H1 (cell line): Measurements from ENCODE around the gene FCRL5. TPM values are rescaled to one million over a fixed set of nuclear protein-coding genes. Genes with fewer than 3 reads are reported as not detected.
A peak's percentile ranks its signal among the peaks of the same experiment; 100 is the strongest.

Experiments
- CTCF ChIA-PET: fragments of 300-600 bp; sonication (Branson Sonifier 250); formaldehyde crosslinking; loops from one replicate; lab custom pipeline; 2021; ENCODE audit not compliant: partially characterized antibody; lab: Charles Lee
- POLR2A ChIA-PET: fragments of 300-600 bp; sonication (Branson Sonifier 250); formaldehyde crosslinking; loops from one replicate; lab custom pipeline; 2021; ENCODE audit warnings: inconsistent platforms; ENCODE audit not compliant: partially characterized antibody; lab: Charles Lee
- DNase-seq, 2 experiments: peaks; one replicate each; pipeline versions ENCODE4 v3.0.0 to v3.0.0-alpha.2; 2010 to 2022; ENCODE audit warnings: low spot score in 2 of 2, low read depth in 1 of 2, mixed read lengths in 1 of 2
- FAIRE-seq: peaks from 2 replicates; lab custom pipeline; 2011; peaks lifted over from hg19 to GRCh38; lab: Jason Lieb, UNC
- H2AFZ ChIP-seq: 2 replicates; pipeline ENCODE4 v1.8.1; 2012; ENCODE audit warnings: low read length, inconsistent platforms
- H2AK5ac ChIP-seq: 2 replicates; pipeline ENCODE4 v1.6.1; 2013; ENCODE audit warnings: low read depth, low read length
- H2BK120ac ChIP-seq: replicated peaks from 2 replicates; pipeline ENCODE3; 2013; ENCODE audit warnings: low read depth, low read length, inconsistent platforms
- H2BK12ac ChIP-seq: 2 replicates; pipeline ENCODE4 v1.6.1; 2013; ENCODE audit warnings: low read depth, low read length
- H2BK15ac ChIP-seq: 2 replicates; pipeline ENCODE4 v1.6.1; 2013; ENCODE audit warnings: low read length
- H2BK20ac ChIP-seq: 2 replicates; pipeline ENCODE4 v1.6.1; 2013; ENCODE audit warnings: low read length
- H2BK5ac ChIP-seq: 2 replicates; pipeline ENCODE4 v1.6.1; 2013; ENCODE audit warnings: low read depth, low read length
- H3K14ac ChIP-seq: 2 replicates; pipeline ENCODE4 v1.6.1; 2013; ENCODE audit warnings: inconsistent platforms; ENCODE audit not compliant: insufficient read length
- H3K18ac ChIP-seq: 2 replicates; pipeline ENCODE4 v1.6.1; 2013; ENCODE audit warnings: low read length; ENCODE audit errors: extremely low read depth
- H3K23ac ChIP-seq: 2 replicates; pipeline ENCODE4 v1.6.1; 2013; ENCODE audit warnings: inconsistent platforms; ENCODE audit not compliant: insufficient read length
- H3K23me2 ChIP-seq: 2 replicates; pipeline ENCODE4 v1.6.1; 2013; ENCODE audit warnings: low read depth, low read length
- H3K27ac ChIP-seq: 2 replicates; pipeline ENCODE4 v1.6.1; 2011; ENCODE audit warnings: low read depth, low read length, inconsistent platforms
- H3K27me3 ChIP-seq, 4 experiments: replicated peaks in 1 of 4; 1 replicate in 1 of 4; 2 replicates in 3 of 4; pipeline versions ENCODE4 v1.6.1 to v1.8.1; 2011 to 2013; ENCODE audit warnings: low read length in 3 of 4, mild to moderate bottlenecking in 3 of 4, inconsistent platforms in 2 of 4, mixed read lengths in 2 of 4, moderate library complexity in 1 of 4; ENCODE audit not compliant: control insufficient read depth in 3 of 4, insufficient read depth in 3 of 4; ENCODE audit errors: extremely low read depth in 1 of 4
- H3K36me3 ChIP-seq, 4 experiments: 2 replicates each; pipeline versions ENCODE4 v1.6.1 to v1.8.1; 2011 to 2013; ENCODE audit warnings: mild to moderate bottlenecking in 4 of 4, low read length in 3 of 4, moderate library complexity in 2 of 4, control low read depth in 1 of 4, inconsistent platforms in 1 of 4; ENCODE audit not compliant: insufficient read depth in 4 of 4, control insufficient read depth in 2 of 4
- H3K4ac ChIP-seq: replicated peaks from 2 replicates; pipeline ENCODE3; 2013; ENCODE audit warnings: low read length, low read depth, mixed read lengths, inconsistent platforms; ENCODE audit not compliant: insufficient read length
- H3K4me1 ChIP-seq, 4 experiments: replicated peaks in 1 of 4; 1 replicate in 1 of 4; 2 replicates in 3 of 4; pipeline versions ENCODE4 v1.6.1 to v1.8.1; 2011 to 2013; ENCODE audit warnings: low read length in 3 of 4, inconsistent platforms in 2 of 4, mixed read lengths in 1 of 4; ENCODE audit not compliant: insufficient read depth in 4 of 4, control insufficient read depth in 3 of 4
- H3K4me2 ChIP-seq, 2 experiments: 2 replicates each; pipeline versions ENCODE4 v1.6.1 to v1.8.1; 2011 to 2013; ENCODE audit warnings: low read depth in 2 of 2, low read length in 2 of 2, control low read depth in 1 of 2, inconsistent platforms in 1 of 2, mild to moderate bottlenecking in 1 of 2; ENCODE audit not compliant: insufficient read depth in 1 of 2
- H3K4me3 ChIP-seq, 4 experiments: fragments of 200-600, 300-600 bp in 1 of 4; sonication (generic), shearing (Covaris generic), sonication (Bioruptor Twin) in 1 of 4; 2 replicates each; pipeline versions ENCODE4 v1.5.1 to v1.8.1; 2011 to 2016; ENCODE audit warnings: low read length in 4 of 4, low read depth in 3 of 4, control low read depth in 2 of 4, inconsistent platforms in 2 of 4, mild to moderate bottlenecking in 2 of 4, mixed read lengths in 1 of 4, moderate library complexity in 1 of 4; ENCODE audit not compliant: insufficient read depth in 2 of 4; ENCODE audit errors: extremely low read depth in 1 of 4
- H3K56ac ChIP-seq: replicated peaks from 2 replicates; pipeline ENCODE3; 2013; ENCODE audit warnings: low read depth, mild to moderate bottlenecking, mixed read lengths, low read length, inconsistent platforms; ENCODE audit not compliant: insufficient read length
- H3K79me1 ChIP-seq: 2 replicates; pipeline ENCODE4 v1.6.1; 2013; ENCODE audit warnings: low read depth, low read length, control low read depth
- H3K79me2 ChIP-seq, 2 experiments: 2 replicates each; pipeline versions ENCODE4 v1.6.1 to v1.8.1; 2012 to 2013; ENCODE audit warnings: low read length in 2 of 2, mild to moderate bottlenecking in 2 of 2, inconsistent platforms in 1 of 2; ENCODE audit not compliant: insufficient read depth in 2 of 2, control insufficient read depth in 1 of 2
- H3K9ac ChIP-seq, 4 experiments: replicated peaks in 1 of 4; 1 replicate in 1 of 4; 2 replicates in 3 of 4; pipeline versions ENCODE4 v1.6.1 to v1.8.1; 2011 to 2013; ENCODE audit warnings: low read depth in 3 of 4, low read length in 3 of 4, control low read depth in 2 of 4, mild to moderate bottlenecking in 2 of 4, moderate library complexity in 2 of 4, inconsistent platforms in 1 of 4; ENCODE audit errors: extremely low read depth in 1 of 4
- H3K9me3 ChIP-seq, 2 experiments: 2 replicates each; pipeline versions ENCODE4 v1.6.1 to v1.8.1; 2012 to 2013; ENCODE audit warnings: mild to moderate bottlenecking in 2 of 2, moderate library complexity in 2 of 2, control low read depth in 1 of 2, inconsistent platforms in 1 of 2, low read depth in 1 of 2, low read length in 1 of 2, mixed read lengths in 1 of 2; ENCODE audit not compliant: insufficient read depth in 2 of 2
- H4K20me1 ChIP-seq, 2 experiments: replicated peaks in 1 of 2; 2 replicates each; pipeline versions ENCODE3 to v1.8.1; 2011 to 2013; ENCODE audit warnings: inconsistent platforms in 2 of 2, low read length in 2 of 2, mild to moderate bottlenecking in 1 of 2; ENCODE audit not compliant: insufficient read depth in 2 of 2, control insufficient read depth in 1 of 2
- H4K5ac ChIP-seq: 2 replicates; pipeline ENCODE4 v1.6.1; 2013; ENCODE audit warnings: low read length, low read depth, mixed read lengths, inconsistent platforms; ENCODE audit not compliant: insufficient read length
- H4K8ac ChIP-seq: 2 replicates; pipeline ENCODE4 v1.8.0; 2013; ENCODE audit warnings: mild to moderate bottlenecking, moderate library complexity, low read length, inconsistent platforms; ENCODE audit not compliant: insufficient read depth; ENCODE audit errors: extremely low read depth
- H4K91ac ChIP-seq: replicated peaks from 2 replicates; pipeline ENCODE3; 2013; ENCODE audit warnings: low read length, mixed read lengths, inconsistent platforms; ENCODE audit not compliant: insufficient read length
- BACH1 ChIP-seq: IDR thresholded peaks from 2 replicates; pipeline ENCODE4 v1.6.1; 2012; ENCODE audit warnings: low read length, improper control_type of control experiment
- EP300 ChIP-seq, 2 experiments: IDR thresholded peaks; 1 replicate in 1 of 2; 2 replicates in 1 of 2; pipeline ENCODE4 v1.6.1; 2011 to 2012; ENCODE audit warnings: low read depth in 2 of 2, low read length in 2 of 2, mild to moderate bottlenecking in 2 of 2, borderline replicate concordance in 1 of 2, inconsistent platforms in 1 of 2, moderate library complexity in 1 of 2
- HDAC2 ChIP-seq, 2 experiments: fragments of 300-600 bp in 1 of 2; sonication (generic) in 1 of 2; IDR thresholded peaks; 2 replicates each; pipeline ENCODE4 v1.6.1; 2011 to 2012; ENCODE audit warnings: low read depth in 2 of 2, low read length in 2 of 2, mild to moderate bottlenecking in 2 of 2, moderate library complexity in 2 of 2, borderline replicate concordance in 1 of 2, inconsistent platforms in 1 of 2
- HDAC6 ChIP-seq: IDR thresholded peaks from one replicate; pipeline ENCODE4 v1.7.1; 2012; ENCODE audit warnings: low read depth, mild to moderate bottlenecking, inconsistent platforms, low read length, moderate library complexity
- KDM4A ChIP-seq: IDR thresholded peaks from one replicate; pipeline ENCODE4 v1.7.1; 2012; ENCODE audit warnings: low read depth, mild to moderate bottlenecking, moderate library complexity, low read length, inconsistent platforms; ENCODE audit not compliant: severe bottlenecking
- RFX5 ChIP-seq: IDR thresholded peaks from 2 replicates; pipeline ENCODE4 v1.6.1; 2011; ENCODE audit warnings: low read depth, low read length, improper control_type of control experiment, borderline replicate concordance
- SIN3A ChIP-seq, 2 experiments: IDR thresholded peaks in 1 of 2; conservative IDR thresholded peaks in 1 of 2; 2 replicates each; pipeline ENCODE4 v1.6.1; 2011 to 2012; ENCODE audit warnings: low read length in 2 of 2, improper control_type of control experiment in 1 of 2, low read depth in 1 of 2, mild to moderate bottlenecking in 1 of 2
- SIRT6 ChIP-seq: IDR thresholded peaks from one replicate; pipeline ENCODE4 v1.7.1; 2012; ENCODE audit warnings: low read length, inconsistent platforms
- TAF7 ChIP-seq: optimal IDR thresholded peaks from 2 replicates; pipeline ENCODE3; 2011; ENCODE audit warnings: low read depth, mild to moderate bottlenecking, inconsistent platforms, low read length, moderate library complexity, borderline replicate concordance
- TEAD4 ChIP-seq: IDR thresholded peaks from 2 replicates; pipeline ENCODE4 v1.6.1; 2012; ENCODE audit warnings: low read depth, low read length, inconsistent platforms, mixed read lengths
- WGBS, 2 experiments: shearing (Covaris generic) in 1 of 2; methylation state at CpG; one replicate each; pipeline versions ENCODE4 v1.1.6 to v1.1.7; 2013 to 2015; ENCODE audit warnings: low lambda C conversion rate in 2 of 2, mixed read lengths in 2 of 2, inconsistent platforms in 1 of 2, low coverage in 1 of 2, missing lambda C conversion rate in 1 of 2; ENCODE audit not compliant: insufficient replicate concordance in 2 of 2, insufficient coverage in 1 of 2, insufficient read length in 1 of 2; ENCODE audit errors: extremely low coverage in 1 of 2, missing lambda C conversion rate in 1 of 2; 5-methylcytosine and 5-hydroxymethylcytosine counted together
- polyA plus RNA-seq, 7 experiments: library from polyadenylated mRNA; depleted of rRNA in 3 of 7; stranded (reverse) in 5 of 7; unstranded in 2 of 7; fragments of >200 nt in 5 of 7; fragments of 200-250 nt in 2 of 7; gene quantifications; 1 replicate in 5 of 7; 2 replicates in 1 of 7; 4 replicates in 1 of 7; pipeline versions ENCODE4 v1.2.1 to v1.2.3, GENCODE V29; 2011 to 2013; ENCODE audit warnings: missing spikeins in 2 of 7, mixed read lengths in 2 of 7
- total RNA-seq: library from RNA; stranded (reverse); fragmentation: NEBNext Ultra II Directional; extraction: Animal tissue kit (Norgen Biotek cat#: 25700); gene quantifications from 2 replicates; pipeline ENCODE4 v1.2.1, GENCODE V29; 2021

The FCRL5 gene
- total and polyA plus RNA-seq, 2 of the 8 experiments (the other 6 are each of a cell fraction or from before 2014, with no cell fraction given) = 1.0 to 2.6 TPM

GRCh38 chr1:157540852-157541251 is 11.5 kb downstream of the FCRL5 start:
- no peak overlapping the region for H3K9ac ChIP-seq
- no peak overlapping the region for H3K4me3 ChIP-seq
- WGBS, 2 experiments = 84 to 100% methylated on average over 1 to 3 of the region's 3 CpGs
- no peak overlapping the region for H4K5ac ChIP-seq
- peak overlapping the region; percentile 96 for H2BK20ac ChIP-seq
- no peaks in the 10 kb centered on the region for H3K23me2 ChIP-seq
- ChIA-PET CTCF (interaction anchor here (1.1 to 1.2 kb wide), 2 partner anchors 12 to 291 kb away, joined by 3 read pairs; partner anchors contain the start of gene FCRL5), POLR2A (no interaction called here)
- H3K9me3 ChIP-seq = peaks cover 12 to 14% of the 10 kb centered on the region in 2 experiments
- peak overlapping the region; percentile 81 for H2BK15ac ChIP-seq
- H3K4me1 ChIP-seq = peaks cover 0 to 14% (median 4%) of the 10 kb centered on the region in 4 experiments; a peak in 5 of 7 replicates
- H3K56ac ChIP-seq = no peak overlapping the region
- H3K27me3 ChIP-seq = no peaks in the 10 kb centered on the region
- no peak overlapping the region for H4K8ac ChIP-seq
- H3K4ac ChIP-seq = peak overlapping the region; percentile 82
- H2BK120ac ChIP-seq = peak overlapping the region; percentile 55
- no peak overlapping the region for H3K14ac ChIP-seq
- H3K18ac ChIP-seq = peak overlapping the region; percentile 86; the same call in 1 of the 2 replicates
- DNase-seq = no peak
- peak overlapping the region; percentile 67; the same call in 1 of the 2 replicates for H2BK5ac ChIP-seq
- H4K20me1 ChIP-seq = no peaks in the 10 kb centered on the region
- H3K79me2 ChIP-seq = no peaks in the 10 kb centered on the region
- no peak overlapping the region for H3K27ac ChIP-seq
- H3K4me2 ChIP-seq = no peak overlapping the region; a peak in 2 of 4 replicates
- H2AFZ ChIP-seq = no peak overlapping the region
- FAIRE-seq = no peak
- no peak overlapping the region for H2AK5ac ChIP-seq
- no peak overlapping the region for H3K23ac ChIP-seq
- peak overlapping the region; percentile 55; the same call in 1 of the 2 replicates for H2BK12ac ChIP-seq
- H4K91ac ChIP-seq = peak overlapping the region; percentile 72
- H3K36me3 ChIP-seq = no peaks in the 10 kb centered on the region; a peak in 1 of 8 replicates
- TF ChIP-seq TEAD4 (no peak), HDAC6 (no peak), SIN3A (conservative IDR thresholded peaks at IDR 0.05 in 1 of 2, IDR thresholded peaks at IDR 0.05 in 1 of 2; ENCODE audit: low read depth in 1 of 2, low read length in 2 of 2) (no peak), HDAC2 (IDR thresholded peaks at IDR 0.05; ENCODE audit: borderline replicate concordance in 1 of 2, low read depth in 2 of 2, low read length in 2 of 2) (no peak), RFX5 (no peak), TAF7 (no peak), BACH1 (no peak), SIRT6 (no peak), KDM4A (no peak), EP300 (IDR thresholded peaks at IDR 0.05; ENCODE audit: borderline replicate concordance in 1 of 2, low read depth in 2 of 2, low read length in 2 of 2) (no peak)
- H3K79me1 ChIP-seq = no peaks in the 10 kb centered on the region
